A549 treated with AZD2906 at 1 μM for 4 hours (cell line): ENCODE measurements around the gene CYP2E1. TPM values are rescaled to one million over a fixed set of nuclear protein-coding genes. Genes with fewer than 3 reads are reported as not detected.

ENCODE experiments used
- total RNA-seq: library from RNA; stranded (reverse); fragments of 200-300 nt; extraction: Qiagen RNA extraction; gene quantifications from 5 replicates; pipeline ENCODE4 v1.2.3, GENCODE V29; 2022

CYP2E1 gene
- 0.15 to 0.40 TPM (median 0.23 TPM) in 4 of 5 replicates, not detected in the other for total RNA-seq

GRCh38 chr10:133526957-133527588 lies at the start of gene CYP2E1:
TSS of gene CYP2E1 (plus strand) at chr10:133527363. CDS start at chr10:133527396, 33 bp downstream.

GRCh38 chr10:133565441-133566294 lies 38.5 kb downstream of the CYP2E1 start, which contains the start of gene SYCE1:
TSS of gene SYCE1 (minus strand) at chr10:133565583. CDS start at chr10:133565529, 54 bp downstream.

Other genes with a start within 250 kb of the CYP2E1 start
- 31.3 to 45.8 TPM (median 42.1 TPM) in 5 replicates for gene TUBGCP2, start 218.5 kb upstream of the CYP2E1 start, total RNA-seq
- gene ZNF511, start 218.4 kb upstream of the CYP2E1 start, total RNA-seq: 60.4 to 72.4 TPM (median 65.9 TPM) in 5 replicates
- 0.07 to 0.78 TPM (median 0.63 TPM) in 5 replicates for gene CALY, start 190.5 kb upstream of the CYP2E1 start, total RNA-seq
- 0.15 to 0.16 TPM in 2 of 5 replicates, not detected in the others for gene PRAP1, start 180.0 kb upstream of the CYP2E1 start, total RNA-seq
- 14.2 to 18.2 TPM (median 14.9 TPM) in 5 replicates for gene FUOM, start 169.3 kb upstream of the CYP2E1 start, total RNA-seq
- gene ECHS1, start 154.0 kb upstream of the CYP2E1 start, total RNA-seq: 128 to 156 TPM (median 144 TPM) in 5 replicates
- gene PAOX, start 148.1 kb upstream of the CYP2E1 start, total RNA-seq: 1.5 to 2.4 TPM (median 2.0 TPM) in 5 replicates
- gene MTG1, start 133.2 kb upstream of the CYP2E1 start, total RNA-seq: 43.3 to 54.1 TPM (median 51.3 TPM) in 5 replicates
- gene SPRN, start 102.7 kb upstream of the CYP2E1 start, total RNA-seq: 0.30 to 0.39 TPM (median 0.32 TPM) in 5 replicates
- 0.10 to 0.32 TPM (median 0.20 TPM) in 5 replicates for gene SCART1, start 73.4 kb upstream of the CYP2E1 start, total RNA-seq
- not detected in 5 replicates for gene SYCE1, start 38.2 kb downstream of the CYP2E1 start, total RNA-seq
- gene FRG2B, start 99.4 kb downstream of the CYP2E1 start, total RNA-seq: 0.08 to 0.16 TPM (median 0.14 TPM) in 5 replicates